CD4-positive, CD25-positive, alpha-beta regulatory T cell (primary cell): Measurements from ENCODE around the gene SLC25A43. TPM values are rescaled to one million over a fixed set of nuclear protein-coding genes. Genes with fewer than 3 reads are reported as not detected.
A peak's percentile ranks its signal among the peaks of the same experiment; 100 is the strongest.
"Not testable (repeated sequence)": the region's sequence is repeated elsewhere in the genome, so short reads cannot be mapped to it uniquely, and the experiment has no call there.

Source experiments
- ATAC-seq, 2 donors: fragments of 150-1000 bp; cut with Tn5 transposase; one replicate each; pipeline ENCODE4 v1.10.0; 2021; ENCODE audit warnings: low read depth in 2 of 2, moderate number of reproducible peaks in 2 of 2, moderate library complexity in 1 of 2
- DNase-seq, 3 donors: peaks; one replicate each; pipeline versions ENCODE4 v3.0.0 to v3.0.0-alpha.2; 2012 to 2022; ENCODE audit warnings: mixed read lengths in 1 of 3
- H3K27ac ChIP-seq: one replicate; pipeline ENCODE4 v1.7.0; 2013; ENCODE audit warnings: mild to moderate bottlenecking, low read length; ENCODE audit not compliant: insufficient read depth, poor library complexity, severe bottlenecking
- H3K27me3 ChIP-seq: one replicate; pipeline ENCODE4 v1.7.0; 2013; ENCODE audit warnings: low read length; ENCODE audit not compliant: control insufficient read depth, insufficient read depth
- H3K36me3 ChIP-seq: one replicate; pipeline ENCODE4 v1.7.0; 2013; ENCODE audit warnings: mild to moderate bottlenecking, low read length, moderate library complexity; ENCODE audit not compliant: control insufficient read depth, insufficient read depth
- H3K4me1 ChIP-seq: 2 replicates; pipeline ENCODE4 v1.7.0; 2013; ENCODE audit warnings: mild to moderate bottlenecking, low read length; ENCODE audit not compliant: insufficient read depth, control insufficient read depth, poor library complexity, severe bottlenecking
- H3K4me3 ChIP-seq: one replicate; pipeline ENCODE4 v1.7.0; 2013; ENCODE audit warnings: low read depth, mild to moderate bottlenecking, low read length, moderate library complexity
- H3K9me3 ChIP-seq, 2 experiments: 1 replicate in 1 of 2; 2 replicates in 1 of 2; pipeline ENCODE4 v1.7.0; 2013; ENCODE audit warnings: low read length in 2 of 2, mild to moderate bottlenecking in 1 of 2, moderate library complexity in 1 of 2; ENCODE audit not compliant: control insufficient read depth in 2 of 2
- H3K27ac Mint-ChIP-seq, 3 donors: one replicate each; pipeline ENCODE4 v1.8.0; 2020 to 2022; ENCODE audit warnings: mild to moderate bottlenecking in 3 of 3, mixed read lengths in 3 of 3, moderate library complexity in 2 of 3
- H3K27me3 Mint-ChIP-seq: one replicate; pipeline ENCODE4 v1.8.0; 2022; ENCODE audit warnings: mild to moderate bottlenecking, mixed read lengths
- H3K36me3 Mint-ChIP-seq: one replicate; pipeline ENCODE4 v1.8.0; 2020; ENCODE audit warnings: mixed read lengths
- H3K4me1 Mint-ChIP-seq, 4 donors: one replicate each; pipeline ENCODE4 v1.8.0; 2020 to 2022; ENCODE audit warnings: mixed read lengths in 4 of 4, mild to moderate bottlenecking in 1 of 4
- H3K4me3 Mint-ChIP-seq, 4 donors: one replicate each; pipeline ENCODE4 v1.8.0; 2020 to 2022; ENCODE audit warnings: mild to moderate bottlenecking in 4 of 4, mixed read lengths in 4 of 4, moderate library complexity in 3 of 4
- H3K9me3 Mint-ChIP-seq, 7 donors: one replicate each; pipeline ENCODE4 v1.8.0; 2020 to 2022; ENCODE audit warnings: mixed read lengths in 7 of 7, mild to moderate bottlenecking in 3 of 7, moderate library complexity in 2 of 7
- polyA plus RNA-seq, 4 donors: library from polyadenylated mRNA; unstranded; fragments of 300-500 nt; fragmentation: Illumina TruSeq; gene quantifications; one replicate each; pipeline ENCODE4 v1.2.3, GENCODE V29; 2021
- total RNA-seq: library from RNA; stranded (reverse); gene quantifications from one replicate; pipeline ENCODE4 v1.2.3, GENCODE V29; 2022

Gene SLC25A43
- total and polyA plus RNA-seq, 5 donors from 2014 or later = 2.6 to 4.9 (median 3.1) TPM

DNA sequence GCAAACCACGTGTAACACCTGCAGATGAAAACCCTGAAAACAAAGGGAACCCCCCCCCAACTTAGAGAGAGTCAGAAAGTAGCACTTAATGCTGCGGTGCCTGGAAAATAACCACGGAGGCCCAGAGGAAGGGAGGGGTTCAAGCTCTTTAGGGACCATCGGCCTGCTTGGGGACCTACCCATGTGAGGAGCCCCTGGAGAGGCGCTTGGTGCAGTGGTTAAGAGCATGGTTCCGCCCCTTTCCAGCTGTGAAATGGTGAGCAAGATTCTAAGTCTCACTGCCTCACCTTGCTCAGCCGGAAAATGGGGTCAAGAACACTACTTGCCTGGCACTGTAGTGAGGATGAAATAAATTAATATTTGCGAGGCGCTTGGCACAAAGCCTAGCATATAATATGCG lies 82.9 kb downstream of the SLC25A43 start:
- Mint-ChIP-seq H3K4me3 (peak overlapping the region in 3 of 4 donors; percentile 71 to 84 (median 79)), H3K27me3 (no peaks in the 10 kb centered on the region), H3K9me3 (peaks cover 0 to 1% (median 0%) of the 10 kb centered on the region in 7 donors), H3K36me3 (no peaks in the 10 kb centered on the region), H3K4me1 (peaks cover 0 to 8% (median 2%) of the 10 kb centered on the region in 4 donors), H3K27ac (peak overlapping the region in 2 of 3 donors; percentile 56 to 65)
- Histone ChIP-seq H3K4me3 (peak overlapping the region; percentile 51), H3K4me1 (peaks cover 6% of the 10 kb centered on the region), H3K27ac (no peak overlapping the region), H3K27me3 (no peaks in the 10 kb centered on the region), H3K9me3 (no peaks in the 10 kb centered on the region), H3K36me3 (no peaks in the 10 kb centered on the region)
- no peak for DNase-seq
- no peak for ATAC-seq

DNA sequence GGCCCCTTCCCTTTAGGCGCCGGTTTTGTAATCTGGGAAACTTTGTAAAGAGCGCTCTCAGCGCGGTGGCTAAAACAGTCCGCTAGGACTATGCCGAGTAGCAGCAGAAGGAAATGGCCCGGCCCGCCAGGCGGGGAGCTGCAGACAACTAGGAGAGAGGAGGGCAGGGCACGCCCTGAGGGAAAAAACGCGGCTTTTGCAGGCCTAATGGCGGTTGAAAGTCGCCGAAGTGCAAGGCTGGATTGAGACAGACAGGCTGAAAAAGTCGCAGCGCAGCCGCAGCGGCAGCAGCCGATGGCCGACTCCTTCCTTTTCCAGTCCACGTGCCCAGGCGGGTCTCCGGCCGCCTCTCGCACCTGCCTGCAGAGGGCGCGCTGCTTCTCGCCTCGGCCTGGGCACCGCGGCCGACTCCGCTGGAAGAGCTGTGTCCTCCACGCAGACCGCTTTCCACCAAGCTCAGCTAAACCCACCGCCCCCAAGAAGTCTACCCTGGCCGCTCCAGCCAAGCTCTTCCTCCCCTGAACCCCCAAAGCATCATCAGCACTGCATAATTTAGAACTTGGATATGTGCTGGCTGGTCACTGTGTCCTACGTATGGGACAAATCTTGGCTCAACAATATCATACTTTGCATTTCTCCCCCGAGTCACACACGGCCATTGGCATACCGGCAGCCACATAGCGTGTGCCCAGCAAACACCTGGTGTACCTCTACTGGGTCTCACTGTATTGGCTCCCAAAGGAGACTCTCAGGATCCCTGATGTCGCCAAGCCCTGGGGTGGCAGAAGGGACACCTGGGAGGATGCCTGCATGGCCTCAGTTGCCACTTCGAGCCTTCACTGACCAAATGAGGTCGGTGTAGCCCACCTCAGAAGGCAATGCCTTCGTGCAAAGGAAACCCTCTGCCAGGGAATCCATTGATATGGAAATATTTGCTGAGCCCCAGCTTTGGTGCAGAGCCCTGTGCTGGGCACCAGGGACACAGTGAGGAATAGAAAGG lies 83.6 kb downstream of the SLC25A43 start:
- Histone ChIP-seq H3K9me3 (no peaks in the 10 kb centered on the region), H3K36me3 (no peaks in the 10 kb centered on the region), H3K27ac (no peak overlapping the region), H3K27me3 (no peaks in the 10 kb centered on the region), H3K4me1 (peaks cover 6% of the 10 kb centered on the region), H3K4me3 (peak overlapping the region; percentile 51)
- H3K27ac Mint-ChIP-seq = peak overlapping the region; percentile 16 to 65 (median 56)
- peaks cover 0 to 1% (median 0%) of the 10 kb centered on the region in 7 donors for H3K9me3 Mint-ChIP-seq
- peak overlapping the region; percentile 71 to 84 (median 80) for H3K4me3 Mint-ChIP-seq
- peaks cover 0 to 8% (median 2%) of the 10 kb centered on the region in 4 donors for H3K4me1 Mint-ChIP-seq
- ATAC-seq = peak; percentile 79 to 82
- no peaks in the 10 kb centered on the region for H3K27me3 Mint-ChIP-seq
- DNase-seq = peak; percentile 36 to 67 (median 59)
- H3K36me3 Mint-ChIP-seq = no peaks in the 10 kb centered on the region

DNA sequence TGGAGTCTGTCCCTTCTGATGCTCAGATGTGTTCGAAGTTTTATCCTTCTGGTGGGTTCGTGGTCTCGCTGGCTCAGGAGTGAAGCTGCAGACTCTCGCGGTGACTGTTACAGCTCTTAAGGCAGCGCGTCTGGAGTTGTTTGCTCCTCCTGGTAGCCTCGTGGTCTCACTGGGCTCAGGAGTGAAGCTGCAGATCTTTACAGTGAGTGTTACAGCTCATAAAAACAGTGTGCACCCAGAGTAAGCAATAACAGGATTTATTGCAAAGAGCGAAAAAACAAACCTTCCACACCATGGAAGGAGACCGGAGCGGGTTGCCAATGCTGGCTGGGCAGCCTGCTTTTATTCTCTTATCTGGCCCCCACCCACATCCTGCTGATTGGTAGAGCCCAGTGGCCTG lies 87.6 kb downstream of the SLC25A43 start:
- no peaks in the 10 kb centered on the region for H3K36me3 ChIP-seq
- H3K27me3 Mint-ChIP-seq = no peaks in the 10 kb centered on the region
- no peak overlapping the region for H3K4me3 ChIP-seq
- H3K9me3 ChIP-seq = no peaks in the 10 kb centered on the region
- ATAC-seq (no peak), DNase-seq (no peak)
- H3K27ac Mint-ChIP-seq = no peak overlapping the region
- no peak overlapping the region for H3K27ac ChIP-seq
- peaks cover 3% of the 10 kb centered on the region for H3K36me3 Mint-ChIP-seq
- H3K4me3 Mint-ChIP-seq = no peak overlapping the region
- peaks cover 0 to 2% (median 0%) of the 10 kb centered on the region in 7 donors for H3K9me3 Mint-ChIP-seq
- no peaks in the 10 kb centered on the region for H3K27me3 ChIP-seq
- H3K4me1 ChIP-seq = peaks cover 6% of the 10 kb centered on the region
- H3K4me1 Mint-ChIP-seq = peaks cover 4 to 10% (median 7%) of the 10 kb centered on the region in 4 donors

DNA sequence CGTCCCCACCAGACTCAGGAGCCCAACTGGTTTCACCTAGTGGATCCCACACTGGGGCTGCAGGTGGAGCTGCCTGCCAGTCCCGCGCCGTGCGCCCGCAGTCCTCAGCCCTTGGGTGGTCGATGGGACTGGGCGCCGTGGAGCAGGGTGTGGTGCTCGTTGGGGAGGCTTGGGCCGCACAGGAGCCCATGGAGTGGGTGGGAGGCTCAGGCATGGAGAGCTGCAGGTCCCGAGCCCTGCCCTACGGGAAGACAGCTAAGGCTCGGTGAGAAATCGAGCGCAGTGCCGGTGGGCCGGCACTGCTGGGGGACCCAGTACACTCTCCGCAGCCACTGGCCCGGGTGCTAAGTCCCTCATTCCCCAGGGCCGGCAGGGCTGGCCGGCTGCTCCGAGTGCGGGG lies 88.6 kb downstream of the SLC25A43 start:
- not testable (repeated sequence) for H3K4me1 ChIP-seq, DNase-seq, H3K9me3 ChIP-seq, ATAC-seq, H3K4me3 Mint-ChIP-seq, H3K36me3 Mint-ChIP-seq, H3K9me3 Mint-ChIP-seq, H3K27ac Mint-ChIP-seq, H3K4me1 Mint-ChIP-seq, H3K27me3 ChIP-seq, H3K36me3 ChIP-seq, H3K4me3 ChIP-seq, H3K27ac ChIP-seq, H3K27me3 Mint-ChIP-seq

DNA sequence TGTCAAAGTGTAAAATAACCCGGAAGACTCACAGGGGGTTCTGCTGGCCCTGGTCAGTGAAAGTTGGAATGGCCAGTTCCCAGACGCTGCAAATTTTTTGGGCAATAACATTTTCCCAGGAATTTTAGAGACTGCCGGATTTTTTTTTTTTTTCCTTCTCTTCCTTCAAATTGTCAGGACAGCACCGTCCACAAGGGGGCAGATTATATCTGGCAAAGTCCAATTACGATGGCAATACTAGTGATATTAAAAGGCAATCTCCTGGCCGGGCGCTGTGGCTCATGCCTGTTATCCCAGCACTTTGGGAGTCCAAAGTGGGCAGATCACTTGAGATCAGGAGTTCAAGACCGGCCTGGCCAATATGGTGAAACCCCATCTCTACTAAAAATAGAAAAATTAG lies 89.6 kb downstream of the SLC25A43 start:
- Mint-ChIP-seq H3K4me1 (peaks cover 0 to 5% (median 5%) of the 10 kb centered on the region in 4 donors), H3K27me3 (no peaks in the 10 kb centered on the region), H3K27ac (peak overlapping the region in 1 of 3 donors; percentile 14), H3K9me3 (peaks cover 0 to 2% (median 0%) of the 10 kb centered on the region in 7 donors), H3K36me3 (peaks cover 3% of the 10 kb centered on the region), H3K4me3 (no peak overlapping the region)
- Histone ChIP-seq H3K27me3 (no peaks in the 10 kb centered on the region), H3K36me3 (no peaks in the 10 kb centered on the region), H3K4me3 (no peak overlapping the region), H3K4me1 (no peaks in the 10 kb centered on the region), H3K27ac (no peak overlapping the region), H3K9me3 (no peaks in the 10 kb centered on the region)
- ATAC-seq = no peak
- peak; percentile 7 to 42 (median 31) for DNase-seq

DNA sequence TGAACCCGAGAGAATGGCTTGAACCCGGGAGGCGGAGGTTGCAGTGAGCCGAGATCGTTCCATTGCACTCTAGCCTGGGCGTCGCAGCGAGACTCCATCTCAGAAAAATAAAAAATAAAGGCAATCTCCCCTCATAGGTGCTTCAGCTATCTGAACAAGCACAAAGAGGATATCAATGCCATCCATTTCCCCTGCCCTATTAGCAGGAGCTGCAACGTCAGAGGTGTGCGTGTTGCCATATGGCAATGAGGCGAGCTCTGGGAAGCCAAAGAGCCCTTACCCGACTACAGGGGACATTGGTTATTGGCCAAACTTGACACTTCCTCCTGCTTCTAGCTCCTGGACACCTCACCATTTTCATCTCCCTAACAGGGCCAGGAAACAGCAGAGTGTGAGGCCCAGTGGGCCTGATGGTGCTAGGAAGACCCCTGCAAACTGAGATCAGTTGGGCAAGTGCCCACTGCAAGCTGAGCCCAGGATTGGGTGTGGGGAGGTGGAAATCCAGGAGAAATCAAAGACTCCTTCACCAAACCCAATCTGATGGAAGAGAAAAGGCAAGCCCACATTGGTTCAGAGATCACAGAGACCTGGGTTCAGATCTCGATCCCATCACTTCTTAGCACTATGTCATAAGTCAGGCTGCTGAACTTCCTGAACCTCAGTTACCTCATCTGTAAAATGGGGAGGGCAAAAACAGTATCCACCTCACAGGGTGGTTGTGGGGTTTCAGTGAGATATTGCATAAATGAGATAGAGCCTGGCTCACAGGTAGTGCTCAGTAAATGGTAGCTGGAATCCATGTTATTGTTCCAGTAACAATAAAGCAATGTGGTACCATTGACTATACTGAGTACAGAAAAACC lies 90.3 kb downstream of the SLC25A43 start:
- Histone ChIP-seq H3K27me3 (no peaks in the 10 kb centered on the region), H3K4me1 (no peaks in the 10 kb centered on the region), H3K9me3 (no peaks in the 10 kb centered on the region), H3K27ac (no peak overlapping the region), H3K4me3 (no peak overlapping the region), H3K36me3 (no peaks in the 10 kb centered on the region)
- Mint-ChIP-seq H3K27ac (no peak overlapping the region), H3K4me3 (no peak overlapping the region), H3K4me1 (peaks cover 0 to 5% (median 5%) of the 10 kb centered on the region in 4 donors), H3K9me3 (peaks cover 0 to 2% (median 0%) of the 10 kb centered on the region in 7 donors), H3K36me3 (peaks cover 3% of the 10 kb centered on the region), H3K27me3 (no peaks in the 10 kb centered on the region)
- ATAC-seq (no peak), DNase-seq (no peak)

DNA sequence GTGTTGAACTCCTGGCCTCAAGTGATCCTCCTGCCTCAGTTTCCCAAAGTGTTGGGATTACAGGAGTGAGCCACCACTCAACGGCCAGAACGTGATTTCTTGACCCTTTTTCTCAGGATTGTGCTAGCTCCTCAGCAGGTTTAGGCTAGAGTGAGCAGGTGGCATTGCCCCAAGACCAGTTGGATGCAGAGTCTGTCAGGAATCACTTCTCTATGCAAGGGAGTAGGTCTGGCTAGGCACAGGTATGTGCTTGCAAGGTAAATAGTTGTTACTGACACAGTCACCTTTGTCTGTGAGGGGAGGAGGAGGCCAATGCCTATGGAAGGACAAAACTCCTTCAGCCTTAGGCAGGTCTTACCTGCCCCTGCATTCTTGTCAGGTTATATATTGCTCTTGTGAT lies 93.3 kb downstream of the SLC25A43 start:
- no peak for ATAC-seq
- Histone ChIP-seq H3K27ac (no peak overlapping the region), H3K4me1 (peaks cover 3% of the 10 kb centered on the region), H3K4me3 (no peak overlapping the region), H3K36me3 (no peaks in the 10 kb centered on the region), H3K27me3 (no peaks in the 10 kb centered on the region), H3K9me3 (no peaks in the 10 kb centered on the region)
- Mint-ChIP-seq H3K27me3 (no peaks in the 10 kb centered on the region), H3K9me3 (peaks cover 0 to 1% (median 0%) of the 10 kb centered on the region in 7 donors), H3K4me1 (peaks cover 5 to 13% (median 10%) of the 10 kb centered on the region in 4 donors), H3K27ac (no peak overlapping the region), H3K4me3 (no peak overlapping the region), H3K36me3 (peaks cover 3% of the 10 kb centered on the region)
- DNase-seq = no peak
